Nephron progenitor cell (in vitro differentiated cells): ENCODE data around the gene ADAM12.

Experiments
- DNase-seq: peaks from one replicate; pipeline ENCODE4 v3.0.0; 2021
- H3K27ac Mint-ChIP-seq: 2 replicates; pipeline ENCODE4 v1.8.0; 2021; ENCODE audit warnings: mild to moderate bottlenecking, moderate library complexity, mixed read lengths
- H3K27me3 Mint-ChIP-seq: 2 replicates; pipeline ENCODE4 v1.8.0; 2021; ENCODE audit warnings: mild to moderate bottlenecking, low read depth, mixed read lengths; ENCODE audit not compliant: poor library complexity
- H3K36me3 Mint-ChIP-seq: 2 replicates; pipeline ENCODE4 v1.8.0; 2021; ENCODE audit warnings: low read depth, mixed read lengths
- H3K4me1 Mint-ChIP-seq: 2 replicates; pipeline ENCODE4 v1.8.0; 2021; ENCODE audit warnings: mixed read lengths
- H3K4me3 Mint-ChIP-seq: 2 replicates; pipeline ENCODE4 v1.8.0; 2021; ENCODE audit warnings: mild to moderate bottlenecking, moderate library complexity, mixed read lengths
- H3K9me3 Mint-ChIP-seq: 2 replicates; pipeline ENCODE4 v1.8.0; 2021; ENCODE audit warnings: mild to moderate bottlenecking, moderate library complexity, mixed read lengths
- TF ChIP-seq, protein P1 (sequence below): fragments of 200-600 bp; sonication (generic); IDR thresholded peaks from 2 replicates; pipeline ENCODE4 v1.5.0; 2021; ENCODE audit warnings: antibody characterized with exemption

ADAM12 gene

DNA sequence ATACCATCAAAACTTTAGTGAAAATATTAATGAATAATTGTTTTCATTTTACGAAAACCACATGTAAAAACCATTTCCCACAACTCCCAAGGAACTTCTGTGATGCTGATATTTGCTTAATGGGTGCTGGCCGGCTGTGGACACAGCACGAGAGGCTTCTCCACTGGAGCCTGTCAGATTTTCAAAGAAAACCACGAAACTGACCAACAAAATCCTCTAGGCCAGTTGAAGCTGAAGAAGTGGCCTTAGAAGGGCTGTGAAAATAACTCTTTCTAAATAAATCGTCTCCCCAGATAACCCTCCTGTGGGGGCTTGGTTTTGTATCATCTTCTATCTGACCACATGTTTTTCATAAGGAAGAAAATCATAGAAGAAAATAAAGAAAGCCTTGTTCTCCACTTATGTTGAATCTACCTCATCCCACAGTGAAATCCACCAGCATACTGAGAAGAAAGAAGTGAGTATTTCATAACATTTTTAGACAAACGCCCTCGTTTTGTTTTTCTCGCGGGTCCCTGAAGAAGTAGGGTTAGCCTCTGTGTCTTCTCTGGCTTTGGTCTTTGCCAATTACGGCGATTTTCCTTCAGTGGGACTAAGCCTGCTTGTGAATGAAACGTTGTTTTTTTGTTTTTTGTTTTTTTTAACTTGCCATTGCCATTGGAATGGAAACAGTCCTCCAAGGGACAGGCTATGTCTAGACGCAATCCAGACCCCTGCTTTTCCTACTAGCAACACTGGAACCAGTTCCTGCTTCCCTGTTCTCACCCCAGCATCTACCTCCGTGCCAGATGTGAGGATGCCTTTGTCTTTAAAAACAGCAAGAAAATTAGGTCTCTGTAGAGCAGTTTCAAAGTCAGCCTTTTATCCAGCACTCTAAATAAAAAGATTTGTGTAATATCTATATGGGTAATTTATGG lies 123.9 kb downstream of the ADAM12 start:
- Mint-ChIP-seq H3K27me3 (peaks cover 2% of the 10 kb centered on the region), H3K4me1 (peaks cover 25% of the 10 kb centered on the region), H3K9me3 (peaks cover 27% of the 10 kb centered on the region), H3K4me3 (no peak overlapping the region), H3K27ac (no peak overlapping the region), H3K36me3 (peaks cover 21% of the 10 kb centered on the region)
- no peak for DNase-seq
- TF ChIP-seq, protein P1, sequence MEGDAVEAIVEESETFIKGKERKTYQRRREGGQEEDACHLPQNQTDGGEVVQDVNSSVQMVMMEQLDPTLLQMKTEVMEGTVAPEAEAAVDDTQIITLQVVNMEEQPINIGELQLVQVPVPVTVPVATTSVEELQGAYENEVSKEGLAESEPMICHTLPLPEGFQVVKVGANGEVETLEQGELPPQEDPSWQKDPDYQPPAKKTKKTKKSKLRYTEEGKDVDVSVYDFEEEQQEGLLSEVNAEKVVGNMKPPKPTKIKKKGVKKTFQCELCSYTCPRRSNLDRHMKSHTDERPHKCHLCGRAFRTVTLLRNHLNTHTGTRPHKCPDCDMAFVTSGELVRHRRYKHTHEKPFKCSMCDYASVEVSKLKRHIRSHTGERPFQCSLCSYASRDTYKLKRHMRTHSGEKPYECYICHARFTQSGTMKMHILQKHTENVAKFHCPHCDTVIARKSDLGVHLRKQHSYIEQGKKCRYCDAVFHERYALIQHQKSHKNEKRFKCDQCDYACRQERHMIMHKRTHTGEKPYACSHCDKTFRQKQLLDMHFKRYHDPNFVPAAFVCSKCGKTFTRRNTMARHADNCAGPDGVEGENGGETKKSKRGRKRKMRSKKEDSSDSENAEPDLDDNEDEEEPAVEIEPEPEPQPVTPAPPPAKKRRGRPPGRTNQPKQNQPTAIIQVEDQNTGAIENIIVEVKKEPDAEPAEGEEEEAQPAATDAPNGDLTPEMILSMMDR = no peak

DNA sequence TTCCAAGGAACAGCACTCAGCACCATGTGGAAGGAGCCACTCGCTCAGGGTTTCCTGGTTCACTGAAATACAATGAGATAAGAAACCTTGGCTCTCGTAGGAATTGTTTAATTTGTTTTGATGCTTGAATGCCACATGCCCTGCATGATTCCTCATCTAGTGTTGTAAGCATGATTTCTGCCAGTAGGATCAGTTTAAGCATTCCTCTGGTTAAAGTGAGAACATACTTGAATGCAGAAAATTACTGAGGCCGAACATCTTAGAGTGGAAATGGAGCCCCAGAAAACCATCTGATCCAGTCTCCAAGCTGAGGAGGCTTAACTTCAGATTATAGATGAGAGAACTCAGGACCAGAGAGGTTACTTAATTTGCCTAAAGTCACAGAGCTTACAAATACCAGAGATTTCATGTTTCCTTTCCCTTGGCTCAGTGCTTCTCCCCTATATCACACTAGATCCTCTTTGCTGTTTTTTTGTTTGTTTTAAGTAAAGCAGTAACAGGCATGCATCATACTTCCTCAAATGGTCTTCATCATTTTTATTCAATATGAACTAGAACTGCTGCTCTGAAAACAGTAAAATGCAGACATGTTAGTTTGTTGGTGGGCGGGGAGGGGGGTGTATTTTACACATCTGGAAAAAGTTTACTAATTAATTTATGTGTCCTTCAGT lies 125.1 kb downstream of the ADAM12 start:
- TF ChIP-seq, protein P1 = no peak
- DNase-seq = no peak
- no peak overlapping the region for H3K4me3 Mint-ChIP-seq
- peaks cover 2% of the 10 kb centered on the region for H3K27me3 Mint-ChIP-seq
- peaks cover 20% of the 10 kb centered on the region for H3K36me3 Mint-ChIP-seq
- peaks cover 35% of the 10 kb centered on the region for H3K4me1 Mint-ChIP-seq
- peaks cover 26% of the 10 kb centered on the region for H3K9me3 Mint-ChIP-seq
- no peak overlapping the region for H3K27ac Mint-ChIP-seq

DNA sequence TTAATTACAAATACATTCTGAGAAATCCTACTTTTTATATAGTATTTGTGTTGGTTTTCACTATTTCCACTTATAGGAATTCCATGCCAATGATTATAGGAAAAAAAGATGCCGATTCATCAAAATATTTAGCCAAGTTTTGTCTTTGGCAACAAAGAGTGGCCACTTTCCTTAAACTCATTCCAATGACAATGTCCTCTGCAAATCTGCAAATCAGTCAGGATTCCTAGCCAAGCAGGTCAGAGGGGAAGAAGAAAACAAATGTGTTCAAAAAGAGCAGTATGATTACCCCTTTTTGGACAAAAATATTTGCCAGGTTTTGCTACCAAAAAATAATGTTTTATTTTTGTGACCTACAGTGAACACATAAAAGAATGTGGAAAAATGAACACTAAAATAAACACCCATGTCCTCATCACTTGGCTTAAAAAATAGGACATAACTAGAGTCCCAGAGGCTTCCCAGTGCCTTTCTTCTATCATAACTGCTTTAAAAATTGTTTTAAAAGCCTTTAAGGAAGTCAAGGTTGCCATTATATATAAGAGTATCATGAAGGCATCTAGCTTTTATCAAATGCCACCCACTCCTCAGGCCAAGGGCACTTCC lies 125.9 kb downstream of the ADAM12 start:
- peaks cover 35% of the 10 kb centered on the region for H3K4me1 Mint-ChIP-seq
- H3K9me3 Mint-ChIP-seq = peaks cover 22% of the 10 kb centered on the region
- H3K27ac Mint-ChIP-seq = no peak overlapping the region
- no peak overlapping the region for H3K4me3 Mint-ChIP-seq
- TF ChIP-seq, protein P1 = no peak
- no peak for DNase-seq
- peaks cover 2% of the 10 kb centered on the region for H3K27me3 Mint-ChIP-seq
- peaks cover 17% of the 10 kb centered on the region for H3K36me3 Mint-ChIP-seq

DNA sequence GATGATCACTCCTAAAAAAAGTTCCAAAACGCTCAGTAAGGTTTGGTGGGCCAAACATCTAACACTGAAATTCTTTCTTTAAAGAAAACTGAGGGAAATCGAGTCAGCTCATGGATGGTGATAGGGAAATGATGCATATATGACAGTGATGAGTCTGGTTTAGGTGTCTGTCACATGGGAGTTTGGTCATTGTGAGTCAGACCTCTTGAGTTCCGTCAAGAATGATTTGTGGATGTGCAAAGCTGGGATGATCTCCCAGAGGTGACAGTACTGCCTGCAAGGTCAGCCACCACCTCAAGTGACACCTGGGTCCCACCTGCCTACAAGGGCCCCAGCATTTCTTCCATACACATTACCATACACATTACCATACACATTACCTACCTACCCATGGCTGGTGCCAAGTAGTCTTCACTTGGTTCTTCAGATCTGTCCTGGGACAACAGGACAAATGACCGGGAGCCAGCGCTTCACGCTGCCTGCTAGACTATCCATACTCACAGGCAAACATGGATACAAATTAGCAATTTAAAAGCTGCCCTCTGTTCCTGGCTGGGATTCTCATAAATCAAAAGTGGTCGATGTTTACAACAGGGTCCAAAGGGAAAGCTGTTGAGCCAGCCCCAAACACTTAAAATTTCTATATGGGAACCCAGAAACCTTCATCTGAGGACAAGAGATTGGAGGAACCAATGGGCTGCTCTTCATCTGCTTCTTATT lies 128.4 kb downstream of the ADAM12 start:
- Mint-ChIP-seq H3K4me1 (peaks cover 35% of the 10 kb centered on the region), H3K9me3 (peaks cover 1% of the 10 kb centered on the region), H3K36me3 (no peaks in the 10 kb centered on the region), H3K27ac (no peak overlapping the region), H3K27me3 (peaks cover 2% of the 10 kb centered on the region), H3K4me3 (no peak overlapping the region)
- no peak for DNase-seq
- TF ChIP-seq, protein P1 = no peak

DNA sequence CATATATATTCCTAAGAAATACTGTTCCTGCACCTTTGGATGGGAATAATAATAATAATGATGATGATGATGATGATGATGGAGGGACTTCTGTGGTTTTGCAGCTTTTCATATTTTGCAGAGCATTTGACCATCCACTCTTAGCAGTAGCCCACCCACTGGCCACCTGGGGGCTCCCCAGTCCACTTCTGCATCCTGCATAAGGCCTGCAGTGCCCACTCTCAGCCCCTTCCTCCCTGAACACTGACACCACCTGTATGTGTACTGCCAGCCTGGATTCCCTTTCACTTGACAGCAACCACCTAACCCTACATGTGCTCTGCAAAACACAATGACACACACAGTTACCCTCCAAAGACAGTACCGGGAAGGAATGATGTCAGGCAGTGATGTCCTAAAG lies 131.4 kb downstream of the ADAM12 start:
- DNase-seq = peak; percentile 16
- Mint-ChIP-seq H3K9me3 (peaks cover 9% of the 10 kb centered on the region), H3K27ac (no peak overlapping the region), H3K4me1 (peaks cover 36% of the 10 kb centered on the region), H3K4me3 (no peak overlapping the region), H3K27me3 (no peaks in the 10 kb centered on the region), H3K36me3 (no peaks in the 10 kb centered on the region)
- TF ChIP-seq, protein P1 = peak; percentile 21
